GM23248 (cell line): Measurements from ENCODE around the gene SUMF1.

Source experiments
- EZH2 ChIP-seq: fragments of 200-600 bp; sonication (generic); IDR thresholded peaks from 2 replicates; pipeline ENCODE4 v1.6.1; 2018; ENCODE audit warnings: antibody characterized with exemption, mild to moderate bottlenecking; ENCODE audit not compliant: insufficient read depth, poor library complexity, severe bottlenecking
- EZH2phosphoT487 ChIP-seq: fragments of 200-600 bp; sonication (generic); IDR thresholded peaks from 2 replicates; pipeline ENCODE4 v1.6.1; 2018; ENCODE audit warnings: antibody characterized with exemption, moderate library complexity, mild to moderate bottlenecking, low read depth; ENCODE audit not compliant: insufficient read depth

DNA sequence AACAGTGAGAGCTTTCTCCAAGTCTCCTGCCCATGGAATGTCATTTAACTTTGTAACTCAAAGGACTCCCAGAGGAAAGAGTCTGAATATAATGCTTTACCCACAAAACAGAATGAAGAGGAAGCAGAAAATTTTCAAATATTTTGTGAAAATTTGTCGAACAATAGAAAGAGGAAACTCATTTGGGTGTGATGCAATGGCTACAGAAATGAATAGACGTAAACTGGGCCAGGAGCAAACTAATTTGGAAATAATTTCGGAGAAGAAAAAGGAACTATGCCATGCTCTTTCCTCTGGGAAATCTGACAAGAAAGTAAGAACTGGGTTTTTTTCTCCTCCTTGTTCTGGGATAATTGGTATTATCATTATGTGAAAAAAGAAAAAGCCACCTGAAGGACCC lies 11.2 kb upstream of the SUMF1 start:
- TF ChIP-seq EZH2 (no peak), EZH2phosphoT487 (no peak)
